Neural cell (in vitro differentiated cells): Measurements from ENCODE around the gene BNC2. TPM values are rescaled to one million over a fixed set of nuclear protein-coding genes. Genes with fewer than 3 reads are reported as not detected.

Source experiments
- H2AFZ ChIP-seq: fragments of 200-600, 300-800 bp; sonication (generic), shearing (Covaris generic); 2 replicates; pipeline ENCODE4 v1.6.0; 2014; ENCODE audit warnings: low read depth, mild to moderate bottlenecking, antibody characterized with exemption, low read length, moderate library complexity
- H3F3A ChIP-seq: fragments of 200-600 bp; shearing (Covaris generic); 2 replicates; pipeline ENCODE4 v1.6.1; 2016; ENCODE audit warnings: mild to moderate bottlenecking, moderate library complexity, mixed read lengths, antibody characterized with exemption, low read length; ENCODE audit not compliant: insufficient read depth, poor library complexity, severe bottlenecking
- H3K27ac ChIP-seq: fragments of 200-600, 300-800 bp; sonication (generic), shearing (Covaris generic); 2 replicates; pipeline ENCODE4 v1.5.1; 2014; ENCODE audit warnings: mild to moderate bottlenecking, low read length, moderate library complexity
- H3K27me3 ChIP-seq: fragments of 300-800, 200-600 bp; sonication (generic), shearing (Covaris generic); 2 replicates; pipeline ENCODE4 v1.6.0; 2014; ENCODE audit warnings: mild to moderate bottlenecking, low read depth, low read length, moderate library complexity; ENCODE audit not compliant: insufficient read depth
- H3K36me3 ChIP-seq: fragments of 300-800, 200-600 bp; sonication (generic), shearing (Covaris generic); 2 replicates; pipeline ENCODE4 v1.5.1; 2014; ENCODE audit warnings: mild to moderate bottlenecking, antibody characterized with exemption, low read length, moderate library complexity; ENCODE audit not compliant: insufficient read depth
- H3K4me2 ChIP-seq: fragments of 300-800, 200-600 bp; sonication (generic), shearing (Covaris generic); 2 replicates; pipeline ENCODE4 v1.6.0; 2014; ENCODE audit warnings: mild to moderate bottlenecking, low read length
- H3K4me3 ChIP-seq: fragments of 300-800, 200-600 bp; sonication (generic), shearing (Covaris generic); 2 replicates; pipeline ENCODE4 v1.5.1; 2014; ENCODE audit warnings: mild to moderate bottlenecking, low read length, moderate library complexity
- H3K79me2 ChIP-seq: fragments of 200-600 bp; shearing (Covaris generic); replicated peaks from 2 replicates; pipeline ENCODE4 v1.6.0; 2014; ENCODE audit warnings: mild to moderate bottlenecking, low read length, moderate library complexity; ENCODE audit not compliant: insufficient read depth
- H3K9ac ChIP-seq: fragments of 300-800, 200-600 bp; sonication (generic), shearing (Covaris generic); 2 replicates; pipeline ENCODE4 v1.6.1; 2016; ENCODE audit warnings: mild to moderate bottlenecking, low read length, mixed read lengths
- H3K9me2 ChIP-seq: fragments of 200-600 bp; shearing (Covaris generic); 2 replicates; pipeline ENCODE4 v1.6.1; 2016; ENCODE audit warnings: mild to moderate bottlenecking, low read length, mixed read lengths; ENCODE audit not compliant: insufficient read depth
- H3K9me3 ChIP-seq: fragments of 200-600, 300-800 bp; sonication (generic), shearing (Covaris generic); 2 replicates; pipeline ENCODE4 v1.6.1; 2016; ENCODE audit warnings: mild to moderate bottlenecking, mixed run types, low read length, moderate library complexity, mixed read lengths
- H4K20me1 ChIP-seq: fragments of 200-600 bp; shearing (Covaris generic); 2 replicates; pipeline ENCODE4 v1.6.1; 2016; ENCODE audit warnings: mild to moderate bottlenecking, mixed run types; ENCODE audit not compliant: insufficient read depth
- EP300 ChIP-seq: fragments of 450-650 bp; conservative IDR thresholded peaks from 2 replicates; pipeline ENCODE4 v1.6.1; 2014; ENCODE audit warnings: antibody characterized with exemption, mild to moderate bottlenecking, moderate library complexity; ENCODE audit not compliant: poor library complexity, severe bottlenecking
- EZH2 ChIP-seq: fragments of 200-600, 300-800 bp; shearing (Covaris generic), sonication (generic); IDR thresholded peaks from 2 replicates; pipeline ENCODE4 v1.6.1; 2014; ENCODE audit warnings: antibody characterized with exemption, low read length, borderline replicate concordance, mild to moderate bottlenecking; ENCODE audit not compliant: insufficient read depth, poor library complexity, severe bottlenecking
- MXI1 ChIP-seq: fragments of 450-650 bp; conservative IDR thresholded peaks from 2 replicates; pipeline ENCODE4 v1.6.1; 2014; ENCODE audit warnings: antibody characterized with exemption, mild to moderate bottlenecking; ENCODE audit not compliant: poor library complexity, severe bottlenecking
- POLR2AphosphoS5 ChIP-seq: IDR thresholded peaks from 2 replicates; pipeline ENCODE4 v1.6.1; 2012
- RAD21 ChIP-seq: fragments of 450-650 bp; conservative IDR thresholded peaks from 2 replicates; pipeline ENCODE4 v1.6.1; 2014; ENCODE audit warnings: antibody characterized with exemption, mild to moderate bottlenecking, moderate library complexity
- SMC3 ChIP-seq: fragments of 450-650 bp; conservative IDR thresholded peaks from 2 replicates; pipeline ENCODE4 v1.6.1; 2014; ENCODE audit warnings: antibody characterized with exemption, mild to moderate bottlenecking, moderate library complexity; ENCODE audit not compliant: poor library complexity
- TAF1 ChIP-seq: IDR thresholded peaks from 2 replicates; pipeline ENCODE4 v1.6.1; 2012; ENCODE audit warnings: low read depth
- polyA plus RNA-seq: library from polyadenylated mRNA; depleted of rRNA; stranded (reverse); fragments of >200 nt; gene quantifications from 2 replicates; pipeline ENCODE4 v1.2.3, GENCODE V29; 2014
- TF ChIP-seq, protein P1 (sequence below): fragments of 450-650 bp; IDR thresholded peaks from 2 replicates; pipeline ENCODE4 v1.5.1; 2014; ENCODE audit warnings: antibody characterized with exemption, mild to moderate bottlenecking, moderate library complexity; ENCODE audit not compliant: poor library complexity, severe bottlenecking
- TF ChIP-seq, protein P2 (sequence below): IDR thresholded peaks from 2 replicates; pipeline ENCODE4 v1.6.1; 2012; ENCODE audit warnings: borderline replicate concordance

The BNC2 gene
- polyA plus RNA-seq, 1 donor from 2014 or later: 1.3 TPM

DNA sequence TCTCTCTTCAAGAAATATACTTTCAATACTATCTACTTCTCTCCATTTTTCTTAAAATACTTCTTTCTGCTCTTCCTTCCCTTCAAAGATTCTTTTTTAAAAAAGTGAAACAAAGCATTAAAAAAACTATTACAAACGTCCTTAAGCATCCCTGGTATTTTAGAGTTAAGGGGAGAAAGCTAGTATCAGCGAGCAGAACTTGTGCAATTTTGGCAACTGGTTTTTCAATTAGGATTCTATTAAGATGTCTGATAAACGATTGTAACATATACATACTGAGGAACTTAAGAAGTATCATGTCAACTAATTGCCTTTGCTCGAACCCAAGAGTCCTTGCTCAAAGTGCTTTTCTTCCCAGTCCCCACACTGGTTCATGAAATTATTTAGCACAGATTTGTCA, 459.2 kb downstream of the BNC2 start:
- Histone ChIP-seq H3F3A (no peaks in the 10 kb centered on the region), H3K4me2 (no peak overlapping the region), H4K20me1 (no peaks in the 10 kb centered on the region), H3K4me3 (no peak overlapping the region), H3K27ac (no peak overlapping the region), H3K9ac (no peak overlapping the region), H3K9me2 (no peaks in the 10 kb centered on the region), H3K79me2 (no peaks in the 10 kb centered on the region), H3K27me3 (peaks cover 12% of the 10 kb centered on the region), H3K9me3 (no peaks in the 10 kb centered on the region), H3K36me3 (no peaks in the 10 kb centered on the region), H2AFZ (no peak overlapping the region)
- no peak for TF ChIP-seq SMC3
- TF ChIP-seq EP300: no peak
- no peak for TF ChIP-seq EZH2
- TF ChIP-seq, protein P1, sequence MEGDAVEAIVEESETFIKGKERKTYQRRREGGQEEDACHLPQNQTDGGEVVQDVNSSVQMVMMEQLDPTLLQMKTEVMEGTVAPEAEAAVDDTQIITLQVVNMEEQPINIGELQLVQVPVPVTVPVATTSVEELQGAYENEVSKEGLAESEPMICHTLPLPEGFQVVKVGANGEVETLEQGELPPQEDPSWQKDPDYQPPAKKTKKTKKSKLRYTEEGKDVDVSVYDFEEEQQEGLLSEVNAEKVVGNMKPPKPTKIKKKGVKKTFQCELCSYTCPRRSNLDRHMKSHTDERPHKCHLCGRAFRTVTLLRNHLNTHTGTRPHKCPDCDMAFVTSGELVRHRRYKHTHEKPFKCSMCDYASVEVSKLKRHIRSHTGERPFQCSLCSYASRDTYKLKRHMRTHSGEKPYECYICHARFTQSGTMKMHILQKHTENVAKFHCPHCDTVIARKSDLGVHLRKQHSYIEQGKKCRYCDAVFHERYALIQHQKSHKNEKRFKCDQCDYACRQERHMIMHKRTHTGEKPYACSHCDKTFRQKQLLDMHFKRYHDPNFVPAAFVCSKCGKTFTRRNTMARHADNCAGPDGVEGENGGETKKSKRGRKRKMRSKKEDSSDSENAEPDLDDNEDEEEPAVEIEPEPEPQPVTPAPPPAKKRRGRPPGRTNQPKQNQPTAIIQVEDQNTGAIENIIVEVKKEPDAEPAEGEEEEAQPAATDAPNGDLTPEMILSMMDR: no peak
- TF ChIP-seq RAD21: no peak
- TF ChIP-seq MXI1: no peak
- TF ChIP-seq, protein P2, sequence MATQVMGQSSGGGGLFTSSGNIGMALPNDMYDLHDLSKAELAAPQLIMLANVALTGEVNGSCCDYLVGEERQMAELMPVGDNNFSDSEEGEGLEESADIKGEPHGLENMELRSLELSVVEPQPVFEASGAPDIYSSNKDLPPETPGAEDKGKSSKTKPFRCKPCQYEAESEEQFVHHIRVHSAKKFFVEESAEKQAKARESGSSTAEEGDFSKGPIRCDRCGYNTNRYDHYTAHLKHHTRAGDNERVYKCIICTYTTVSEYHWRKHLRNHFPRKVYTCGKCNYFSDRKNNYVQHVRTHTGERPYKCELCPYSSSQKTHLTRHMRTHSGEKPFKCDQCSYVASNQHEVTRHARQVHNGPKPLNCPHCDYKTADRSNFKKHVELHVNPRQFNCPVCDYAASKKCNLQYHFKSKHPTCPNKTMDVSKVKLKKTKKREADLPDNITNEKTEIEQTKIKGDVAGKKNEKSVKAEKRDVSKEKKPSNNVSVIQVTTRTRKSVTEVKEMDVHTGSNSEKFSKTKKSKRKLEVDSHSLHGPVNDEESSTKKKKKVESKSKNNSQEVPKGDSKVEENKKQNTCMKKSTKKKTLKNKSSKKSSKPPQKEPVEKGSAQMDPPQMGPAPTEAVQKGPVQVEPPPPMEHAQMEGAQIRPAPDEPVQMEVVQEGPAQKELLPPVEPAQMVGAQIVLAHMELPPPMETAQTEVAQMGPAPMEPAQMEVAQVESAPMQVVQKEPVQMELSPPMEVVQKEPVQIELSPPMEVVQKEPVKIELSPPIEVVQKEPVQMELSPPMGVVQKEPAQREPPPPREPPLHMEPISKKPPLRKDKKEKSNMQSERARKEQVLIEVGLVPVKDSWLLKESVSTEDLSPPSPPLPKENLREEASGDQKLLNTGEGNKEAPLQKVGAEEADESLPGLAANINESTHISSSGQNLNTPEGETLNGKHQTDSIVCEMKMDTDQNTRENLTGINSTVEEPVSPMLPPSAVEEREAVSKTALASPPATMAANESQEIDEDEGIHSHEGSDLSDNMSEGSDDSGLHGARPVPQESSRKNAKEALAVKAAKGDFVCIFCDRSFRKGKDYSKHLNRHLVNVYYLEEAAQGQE: no peak
- no peak for TF ChIP-seq TAF1
- TF ChIP-seq POLR2AphosphoS5: no peak

DNA sequence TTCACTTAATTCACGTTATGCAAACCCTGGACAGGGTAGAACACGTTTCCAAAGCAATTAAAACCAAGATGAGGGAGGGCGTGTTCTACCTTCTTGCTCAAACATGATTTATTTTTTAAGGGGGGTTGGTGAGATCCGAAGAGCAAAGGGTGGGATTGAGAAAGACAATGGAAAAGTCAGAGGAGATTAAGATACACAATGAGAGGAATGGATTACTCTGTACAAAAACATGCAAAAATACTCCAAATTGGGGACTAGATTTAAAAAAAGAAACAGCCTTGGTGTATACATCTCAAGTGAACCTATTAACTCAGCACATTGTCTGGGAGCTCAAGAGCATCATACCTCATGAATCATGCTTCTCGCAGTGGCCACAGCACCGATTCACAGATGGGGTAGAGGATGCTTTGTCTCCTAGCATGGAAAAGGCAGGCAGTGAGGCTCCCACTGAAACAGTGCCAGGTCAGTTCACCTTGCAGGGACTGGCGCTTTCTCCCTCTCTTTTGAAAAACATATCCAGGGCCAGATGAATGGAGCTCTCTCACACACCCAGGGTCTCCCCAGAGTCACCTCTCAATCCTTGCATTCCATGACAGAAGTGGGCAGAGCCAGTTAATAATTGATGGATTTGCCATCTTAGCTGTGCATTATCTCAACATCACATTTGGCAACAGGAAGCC, 459.7 kb downstream of the BNC2 start:
- Histone ChIP-seq H4K20me1 (no peaks in the 10 kb centered on the region), H2AFZ (no peak overlapping the region), H3K27me3 (peaks cover 8% of the 10 kb centered on the region), H3K9me2 (no peaks in the 10 kb centered on the region), H3F3A (no peaks in the 10 kb centered on the region), H3K9ac (no peak overlapping the region), H3K4me2 (no peak overlapping the region), H3K4me3 (no peak overlapping the region), H3K79me2 (no peaks in the 10 kb centered on the region), H3K9me3 (no peaks in the 10 kb centered on the region), H3K27ac (no peak overlapping the region), H3K36me3 (no peaks in the 10 kb centered on the region)
- no peak for TF ChIP-seq TAF1
- TF ChIP-seq MXI1: no peak
- TF ChIP-seq RAD21: no peak
- TF ChIP-seq EZH2: no peak
- TF ChIP-seq EP300: no peak
- TF ChIP-seq, protein P1: no peak
- TF ChIP-seq SMC3: no peak
- TF ChIP-seq POLR2AphosphoS5: no peak
